ENCODE measurements around the gene SLC23A2.
"Not testable (repeated sequence)": the region's sequence is repeated elsewhere in the genome, so short reads cannot be mapped to it uniquely, and the experiment has no call there.

The SLC23A2 gene

GRCh38 chr20:5030348-5031205, 29.3 kb upstream of the SLC23A2 start:
- TF ChIP-seq CTCF (IDR thresholded peaks at IDR 0.05; ENCODE audit: control extremely low read depth, extremely low read depth, low read depth, missing control alignments), result no peak
- ChIA-PET CTCF (interaction anchor here (1.0 to 1.4 kb wide), 2 partner anchors 10 to 12 kb away, joined by 3 read pairs; no protein-coding TSS in a partner anchor), POLR2A (interaction anchor here (0.6 kb wide), 1 partner anchor 73 kb away, joined by 4 read pairs; no protein-coding TSS in a partner anchor)
- DNase-seq (ENCODE audit: extremely low spot score), result no peak

- DNase-seq (ENCODE audit: extremely low spot score); CTCF ChIA-PET; POLR2A ChIA-PET: not testable (repeated sequence)
Measured at GRCh38 chr20:5028258-5029059, 27.1 kb upstream of the SLC23A2 start.

GRCh38 chr20:5024982-5025381, 23.7 kb upstream of the SLC23A2 start:
- ChIA-PET POLR2A (no interaction called here), CTCF (interaction anchor here (0.7 kb wide), 1 partner anchor 32 kb away, joined by 3 read pairs; no protein-coding TSS in a partner anchor)
- TF ChIP-seq CTCF (IDR thresholded peaks at IDR 0.05; ENCODE audit: control extremely low read depth, extremely low read depth, low read depth, missing control alignments), result no peak
- no peak for DNase-seq (ENCODE audit: extremely low spot score)

DNA sequence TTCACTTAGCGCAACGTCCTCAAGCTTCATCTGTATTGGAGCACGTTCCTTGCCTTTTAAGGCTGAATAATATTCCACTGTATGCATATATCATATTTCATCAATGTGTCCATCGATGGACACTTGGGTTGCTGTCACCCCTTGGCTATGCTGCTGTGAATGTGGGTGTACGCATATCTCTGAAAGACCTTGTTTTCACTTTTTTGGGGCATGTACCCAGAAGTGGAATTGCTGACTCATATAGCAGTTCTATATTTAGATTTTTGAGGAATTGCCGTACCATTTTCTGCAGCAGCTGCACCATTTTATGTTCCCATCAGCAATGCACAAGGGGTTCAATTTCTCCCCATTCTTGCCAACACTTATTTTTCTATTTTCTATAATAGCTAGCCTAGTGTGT, 22.8 kb upstream of the SLC23A2 start:
- no peak for DNase-seq (ENCODE audit: extremely low spot score)
- no peak for TF ChIP-seq CTCF (IDR thresholded peaks at IDR 0.05; ENCODE audit: control extremely low read depth, extremely low read depth, low read depth, missing control alignments)
- ChIA-PET CTCF (interaction anchor here (0.7 kb wide), 1 partner anchor 33 kb away, joined by 3 read pairs; no protein-coding TSS in a partner anchor), POLR2A (no interaction called here)

- CTCF ChIA-PET; POLR2A ChIA-PET; DNase-seq (ENCODE audit: extremely low spot score): not testable (repeated sequence)
Measured at GRCh38 chr20:5023171-5023570, 21.9 kb upstream of the SLC23A2 start.

GRCh38 chr20:5020760-5021159, 19.4 kb upstream of the SLC23A2 start:
- no peak for DNase-seq (ENCODE audit: extremely low spot score)
- no peak for TF ChIP-seq CTCF (IDR thresholded peaks at IDR 0.05; ENCODE audit: control extremely low read depth, extremely low read depth, low read depth, missing control alignments)
- ChIA-PET POLR2A (no interaction called here), CTCF (interaction anchor here (1.4 kb wide), 1 partner anchor 35 kb away, joined by 3 read pairs; no protein-coding TSS in a partner anchor)

- POLR2A ChIA-PET, result no interaction called here
- TF ChIP-seq CTCF (IDR thresholded peaks at IDR 0.05; ENCODE audit: control extremely low read depth, extremely low read depth, low read depth, missing control alignments), result no peak
- no peak for DNase-seq (ENCODE audit: extremely low spot score)
- CTCF ChIA-PET, result no interaction called here
Measured at GRCh38 chr20:5013682-5014447, 12.6 kb upstream of the SLC23A2 start.
